H1 (cell line): Measurements from ENCODE around the gene MAP3K6. TPM values are rescaled to one million over a fixed set of nuclear protein-coding genes. Genes with fewer than 3 reads are reported as not detected.

Experiments used
- CTCF ChIA-PET: fragments of 300-600 bp; sonication (Branson Sonifier 250); formaldehyde crosslinking; loops from one replicate; lab custom pipeline; 2021; ENCODE audit not compliant: partially characterized antibody; lab: Charles Lee
- POLR2A ChIA-PET: fragments of 300-600 bp; sonication (Branson Sonifier 250); formaldehyde crosslinking; loops from one replicate; lab custom pipeline; 2021; ENCODE audit warnings: inconsistent platforms; ENCODE audit not compliant: partially characterized antibody; lab: Charles Lee
- DNase-seq, 2 experiments: peaks; one replicate each; pipeline versions ENCODE4 v3.0.0 to v3.0.0-alpha.2; 2010 to 2022; ENCODE audit warnings: low spot score in 2 of 2, low read depth in 1 of 2, mixed read lengths in 1 of 2
- FAIRE-seq: peaks from 2 replicates; lab custom pipeline; 2011; peaks lifted over from hg19 to GRCh38; lab: Jason Lieb, UNC
- H2AFZ ChIP-seq: 2 replicates; pipeline ENCODE4 v1.8.1; 2012; ENCODE audit warnings: low read length, inconsistent platforms
- H2AK5ac ChIP-seq: 2 replicates; pipeline ENCODE4 v1.6.1; 2013; ENCODE audit warnings: low read depth, low read length
- H2BK120ac ChIP-seq: replicated peaks from 2 replicates; pipeline ENCODE3; 2013; ENCODE audit warnings: low read depth, low read length, inconsistent platforms
- H2BK12ac ChIP-seq: 2 replicates; pipeline ENCODE4 v1.6.1; 2013; ENCODE audit warnings: low read depth, low read length
- H2BK15ac ChIP-seq: 2 replicates; pipeline ENCODE4 v1.6.1; 2013; ENCODE audit warnings: low read length
- H2BK20ac ChIP-seq: 2 replicates; pipeline ENCODE4 v1.6.1; 2013; ENCODE audit warnings: low read length
- H2BK5ac ChIP-seq: 2 replicates; pipeline ENCODE4 v1.6.1; 2013; ENCODE audit warnings: low read depth, low read length
- H3K14ac ChIP-seq: 2 replicates; pipeline ENCODE4 v1.6.1; 2013; ENCODE audit warnings: inconsistent platforms; ENCODE audit not compliant: insufficient read length
- H3K18ac ChIP-seq: 2 replicates; pipeline ENCODE4 v1.6.1; 2013; ENCODE audit warnings: low read length; ENCODE audit errors: extremely low read depth
- H3K23ac ChIP-seq: 2 replicates; pipeline ENCODE4 v1.6.1; 2013; ENCODE audit warnings: inconsistent platforms; ENCODE audit not compliant: insufficient read length
- H3K23me2 ChIP-seq: 2 replicates; pipeline ENCODE4 v1.6.1; 2013; ENCODE audit warnings: low read depth, low read length
- H3K27ac ChIP-seq: 2 replicates; pipeline ENCODE4 v1.6.1; 2011; ENCODE audit warnings: low read depth, low read length, inconsistent platforms
- H3K27me3 ChIP-seq, 4 experiments: replicated peaks in 1 of 4; 1 replicate in 1 of 4; 2 replicates in 3 of 4; pipeline versions ENCODE4 v1.6.1 to v1.8.1; 2011 to 2013; ENCODE audit warnings: low read length in 3 of 4, mild to moderate bottlenecking in 3 of 4, inconsistent platforms in 2 of 4, mixed read lengths in 2 of 4, moderate library complexity in 1 of 4; ENCODE audit not compliant: control insufficient read depth in 3 of 4, insufficient read depth in 3 of 4; ENCODE audit errors: extremely low read depth in 1 of 4
- H3K36me3 ChIP-seq, 4 experiments: 2 replicates each; pipeline versions ENCODE4 v1.6.1 to v1.8.1; 2011 to 2013; ENCODE audit warnings: mild to moderate bottlenecking in 4 of 4, low read length in 3 of 4, moderate library complexity in 2 of 4, control low read depth in 1 of 4, inconsistent platforms in 1 of 4; ENCODE audit not compliant: insufficient read depth in 4 of 4, control insufficient read depth in 2 of 4
- H3K4ac ChIP-seq: replicated peaks from 2 replicates; pipeline ENCODE3; 2013; ENCODE audit warnings: low read length, low read depth, mixed read lengths, inconsistent platforms; ENCODE audit not compliant: insufficient read length
- H3K4me1 ChIP-seq, 4 experiments: replicated peaks in 1 of 4; 1 replicate in 1 of 4; 2 replicates in 3 of 4; pipeline versions ENCODE4 v1.6.1 to v1.8.1; 2011 to 2013; ENCODE audit warnings: low read length in 3 of 4, inconsistent platforms in 2 of 4, mixed read lengths in 1 of 4; ENCODE audit not compliant: insufficient read depth in 4 of 4, control insufficient read depth in 3 of 4
- H3K4me2 ChIP-seq, 2 experiments: 2 replicates each; pipeline versions ENCODE4 v1.6.1 to v1.8.1; 2011 to 2013; ENCODE audit warnings: low read depth in 2 of 2, low read length in 2 of 2, control low read depth in 1 of 2, inconsistent platforms in 1 of 2, mild to moderate bottlenecking in 1 of 2; ENCODE audit not compliant: insufficient read depth in 1 of 2
- H3K4me3 ChIP-seq, 4 experiments: fragments of 200-600, 300-600 bp in 1 of 4; sonication (generic), shearing (Covaris generic), sonication (Bioruptor Twin) in 1 of 4; 2 replicates each; pipeline versions ENCODE4 v1.5.1 to v1.8.1; 2011 to 2016; ENCODE audit warnings: low read length in 4 of 4, low read depth in 3 of 4, control low read depth in 2 of 4, inconsistent platforms in 2 of 4, mild to moderate bottlenecking in 2 of 4, mixed read lengths in 1 of 4, moderate library complexity in 1 of 4; ENCODE audit not compliant: insufficient read depth in 2 of 4; ENCODE audit errors: extremely low read depth in 1 of 4
- H3K56ac ChIP-seq: replicated peaks from 2 replicates; pipeline ENCODE3; 2013; ENCODE audit warnings: low read depth, mild to moderate bottlenecking, mixed read lengths, low read length, inconsistent platforms; ENCODE audit not compliant: insufficient read length
- H3K79me1 ChIP-seq: 2 replicates; pipeline ENCODE4 v1.6.1; 2013; ENCODE audit warnings: low read depth, low read length, control low read depth
- H3K79me2 ChIP-seq, 2 experiments: 2 replicates each; pipeline versions ENCODE4 v1.6.1 to v1.8.1; 2012 to 2013; ENCODE audit warnings: low read length in 2 of 2, mild to moderate bottlenecking in 2 of 2, inconsistent platforms in 1 of 2; ENCODE audit not compliant: insufficient read depth in 2 of 2, control insufficient read depth in 1 of 2
- H3K9ac ChIP-seq, 4 experiments: replicated peaks in 1 of 4; 1 replicate in 1 of 4; 2 replicates in 3 of 4; pipeline versions ENCODE4 v1.6.1 to v1.8.1; 2011 to 2013; ENCODE audit warnings: low read depth in 3 of 4, low read length in 3 of 4, control low read depth in 2 of 4, mild to moderate bottlenecking in 2 of 4, moderate library complexity in 2 of 4, inconsistent platforms in 1 of 4; ENCODE audit errors: extremely low read depth in 1 of 4
- H3K9me3 ChIP-seq, 2 experiments: 2 replicates each; pipeline versions ENCODE4 v1.6.1 to v1.8.1; 2012 to 2013; ENCODE audit warnings: mild to moderate bottlenecking in 2 of 2, moderate library complexity in 2 of 2, control low read depth in 1 of 2, inconsistent platforms in 1 of 2, low read depth in 1 of 2, low read length in 1 of 2, mixed read lengths in 1 of 2; ENCODE audit not compliant: insufficient read depth in 2 of 2
- H4K20me1 ChIP-seq, 2 experiments: replicated peaks in 1 of 2; 2 replicates each; pipeline versions ENCODE3 to v1.8.1; 2011 to 2013; ENCODE audit warnings: inconsistent platforms in 2 of 2, low read length in 2 of 2, mild to moderate bottlenecking in 1 of 2; ENCODE audit not compliant: insufficient read depth in 2 of 2, control insufficient read depth in 1 of 2
- H4K5ac ChIP-seq: 2 replicates; pipeline ENCODE4 v1.6.1; 2013; ENCODE audit warnings: low read length, low read depth, mixed read lengths, inconsistent platforms; ENCODE audit not compliant: insufficient read length
- H4K8ac ChIP-seq: 2 replicates; pipeline ENCODE4 v1.8.0; 2013; ENCODE audit warnings: mild to moderate bottlenecking, moderate library complexity, low read length, inconsistent platforms; ENCODE audit not compliant: insufficient read depth; ENCODE audit errors: extremely low read depth
- H4K91ac ChIP-seq: replicated peaks from 2 replicates; pipeline ENCODE3; 2013; ENCODE audit warnings: low read length, mixed read lengths, inconsistent platforms; ENCODE audit not compliant: insufficient read length
- BCL11A ChIP-seq, 2 experiments: IDR thresholded peaks; one replicate each; pipeline ENCODE4 v1.6.1; 2011; ENCODE audit warnings: low read depth in 2 of 2, low read length in 2 of 2, mild to moderate bottlenecking in 2 of 2
- EP300 ChIP-seq, 2 experiments: IDR thresholded peaks; 1 replicate in 1 of 2; 2 replicates in 1 of 2; pipeline ENCODE4 v1.6.1; 2011 to 2012; ENCODE audit warnings: low read depth in 2 of 2, low read length in 2 of 2, mild to moderate bottlenecking in 2 of 2, borderline replicate concordance in 1 of 2, inconsistent platforms in 1 of 2, moderate library complexity in 1 of 2
- KDM4A ChIP-seq: IDR thresholded peaks from one replicate; pipeline ENCODE4 v1.7.1; 2012; ENCODE audit warnings: low read depth, mild to moderate bottlenecking, moderate library complexity, low read length, inconsistent platforms; ENCODE audit not compliant: severe bottlenecking
- MAFK ChIP-seq: IDR thresholded peaks from 2 replicates; pipeline ENCODE4 v1.6.1; 2012; ENCODE audit warnings: low read depth, mild to moderate bottlenecking, improper control_type of control experiment, low read length
- NRF1 ChIP-seq: IDR thresholded peaks from 2 replicates; pipeline ENCODE4 v1.6.1; 2011; ENCODE audit warnings: mild to moderate bottlenecking, low read depth, low read length, improper control_type of control experiment
- RAD21 ChIP-seq, 2 experiments: IDR thresholded peaks in 1 of 2; conservative IDR thresholded peaks in 1 of 2; 2 replicates each; pipeline ENCODE4 v1.6.1; 2011; ENCODE audit warnings: low read depth in 2 of 2, low read length in 2 of 2, improper control_type of control experiment in 1 of 2, inconsistent platforms in 1 of 2, mild to moderate bottlenecking in 1 of 2, moderate library complexity in 1 of 2
- RFX5 ChIP-seq: IDR thresholded peaks from 2 replicates; pipeline ENCODE4 v1.6.1; 2011; ENCODE audit warnings: low read depth, low read length, improper control_type of control experiment, borderline replicate concordance
- RNF2 ChIP-seq: fragments of 200-900, 300-1000 bp; sonication (generic); IDR thresholded peaks from 2 replicates; pipeline ENCODE4 v1.7.1; 2016; ENCODE audit warnings: borderline replicate concordance, low read depth, mild to moderate bottlenecking, antibody characterized with exemption, low read length; ENCODE audit not compliant: poor library complexity, severe bottlenecking; ENCODE audit errors: missing control alignments
- SIN3A ChIP-seq, 2 experiments: IDR thresholded peaks in 1 of 2; conservative IDR thresholded peaks in 1 of 2; 2 replicates each; pipeline ENCODE4 v1.6.1; 2011 to 2012; ENCODE audit warnings: low read length in 2 of 2, improper control_type of control experiment in 1 of 2, low read depth in 1 of 2, mild to moderate bottlenecking in 1 of 2
- SP4 ChIP-seq: IDR thresholded peaks from 2 replicates; pipeline ENCODE4 v1.6.1; 2012; ENCODE audit warnings: low read length, inconsistent platforms
- TAF7 ChIP-seq: optimal IDR thresholded peaks from 2 replicates; pipeline ENCODE3; 2011; ENCODE audit warnings: low read depth, mild to moderate bottlenecking, inconsistent platforms, low read length, moderate library complexity, borderline replicate concordance
- TCF12 ChIP-seq: IDR thresholded peaks from 2 replicates; pipeline ENCODE4 v1.6.1; 2011; ENCODE audit warnings: low read depth, mild to moderate bottlenecking, low read length
- WGBS, 2 experiments: shearing (Covaris generic) in 1 of 2; methylation state at CpG; one replicate each; pipeline versions ENCODE4 v1.1.6 to v1.1.7; 2013 to 2015; ENCODE audit warnings: low lambda C conversion rate in 2 of 2, mixed read lengths in 2 of 2, inconsistent platforms in 1 of 2, low coverage in 1 of 2, missing lambda C conversion rate in 1 of 2; ENCODE audit not compliant: insufficient replicate concordance in 2 of 2, insufficient coverage in 1 of 2, insufficient read length in 1 of 2; ENCODE audit errors: extremely low coverage in 1 of 2, missing lambda C conversion rate in 1 of 2; 5-methylcytosine and 5-hydroxymethylcytosine counted together
- polyA plus RNA-seq, 7 experiments: library from polyadenylated mRNA; depleted of rRNA in 3 of 7; stranded (reverse) in 5 of 7; unstranded in 2 of 7; fragments of >200 nt in 5 of 7; fragments of 200-250 nt in 2 of 7; gene quantifications; 1 replicate in 5 of 7; 2 replicates in 1 of 7; 4 replicates in 1 of 7; pipeline versions ENCODE4 v1.2.1 to v1.2.3, GENCODE V29; 2011 to 2013; ENCODE audit warnings: missing spikeins in 2 of 7, mixed read lengths in 2 of 7
- total RNA-seq: library from RNA; stranded (reverse); fragmentation: NEBNext Ultra II Directional; extraction: Animal tissue kit (Norgen Biotek cat#: 25700); gene quantifications from 2 replicates; pipeline ENCODE4 v1.2.1, GENCODE V29; 2021

MAP3K6 gene
- total and polyA plus RNA-seq, 2 of the 8 experiments (the other 6 are each of a cell fraction or from before 2014, with no cell fraction given): 7.4 to 7.6 TPM

- H2BK120ac ChIP-seq: no peak overlapping the region
- no peaks in the 10 kb centered on the region for H3K79me2 ChIP-seq
- no peak overlapping the region for H3K4me3 ChIP-seq
- H4K91ac ChIP-seq: no peak overlapping the region
- CTCF ChIA-PET: interaction anchor here (0.8 to 17.0 kb wide), 15 partner anchors 8 to 270 kb away, joined by 3 to 321 read pairs (median 5); partner anchors contain the start of genes MAP3K6 and SYTL1
- H3K9ac ChIP-seq: no peak overlapping the region
- H3K9me3 ChIP-seq: no peaks in the 10 kb centered on the region
- H2AK5ac ChIP-seq: no peak overlapping the region
- no peak overlapping the region for H4K5ac ChIP-seq
- FAIRE-seq (no peak), DNase-seq (no peak)
- POLR2A ChIA-PET: interaction anchor here (0.7 to 1.7 kb wide), 7 partner anchors 9 to 37 kb away, joined by 3 to 6 read pairs (median 3); no protein-coding TSS in a partner anchor
- H3K4me2 ChIP-seq: no peak overlapping the region
- peaks cover 0 to 9% (median 6%) of the 10 kb centered on the region in 4 experiments; a peak in 6 of 7 replicates for H3K4me1 ChIP-seq
- H3K18ac ChIP-seq: no peak overlapping the region
- H2BK15ac ChIP-seq: no peak overlapping the region
- no peak overlapping the region for H2BK20ac ChIP-seq
- H2BK5ac ChIP-seq: no peak overlapping the region
- 0 out of 2 replicates have a peak overlapping the region, but pooled peaks have one; percentile 1 for H4K8ac ChIP-seq
- WGBS, 2 experiments: 94% methylated on average over 5 of the region's 5 CpGs; no CpG with 5 or more reads in 1 of the 2 experiments
- H3K27me3 ChIP-seq: no peaks in the 10 kb centered on the region
- no peak overlapping the region for H2BK12ac ChIP-seq
- H3K36me3 ChIP-seq: peaks cover 4 to 18% (median 11%) of the 10 kb centered on the region in 4 experiments; a peak in 7 of 8 replicates
- H3K56ac ChIP-seq: no peak overlapping the region
- no peaks in the 10 kb centered on the region for H3K23me2 ChIP-seq
- H4K20me1 ChIP-seq: peaks cover 4 to 11% of the 10 kb centered on the region in 2 experiments
- no peak overlapping the region for H3K4ac ChIP-seq
- H3K14ac ChIP-seq: no peak overlapping the region
- no peak overlapping the region for H3K27ac ChIP-seq
- H2AFZ ChIP-seq: no peak overlapping the region
- H3K23ac ChIP-seq: no peak overlapping the region
- no peaks in the 10 kb centered on the region for H3K79me1 ChIP-seq
- TF ChIP-seq EP300 (IDR thresholded peaks at IDR 0.05; ENCODE audit: borderline replicate concordance in 1 of 2, low read depth in 2 of 2, low read length in 2 of 2): no peak
- TF ChIP-seq BCL11A (IDR thresholded peaks at IDR 0.05; ENCODE audit: low read depth in 2 of 2, low read length in 2 of 2): no peak
- TF ChIP-seq KDM4A: no peak
- TF ChIP-seq RAD21 (IDR thresholded peaks at IDR 0.05 in 1 of 2, conservative IDR thresholded peaks at IDR 0.05 in 1 of 2; ENCODE audit: low read depth in 2 of 2, low read length in 2 of 2): no peak
- TF ChIP-seq SIN3A (conservative IDR thresholded peaks at IDR 0.05 in 1 of 2, IDR thresholded peaks at IDR 0.05 in 1 of 2; ENCODE audit: low read depth in 1 of 2, low read length in 2 of 2): no peak
- TF ChIP-seq RNF2: no peak
- no peak for TF ChIP-seq MAFK
- no peak for TF ChIP-seq TAF7
- no peak for TF ChIP-seq TCF12
- TF ChIP-seq RFX5: no peak
- no peak for TF ChIP-seq SP4
- TF ChIP-seq NRF1: no peak
Observed at GRCh38 chr1:27336756-27337155, 30.0 kb downstream of the MAP3K6 start.
